Kidney (tissue), 14 donors: ENCODE data around the gene SLC44A3. TPM values are rescaled to one million over a fixed set of nuclear protein-coding genes. Genes with fewer than 3 reads are reported as not detected.
A peak's percentile ranks its signal among the peaks of the same experiment; 100 is the strongest.

ENCODE experiments used
- DNase-seq, 5 donors: peaks; one replicate each; pipeline ENCODE4 v3.0.0-alpha.2; 2013 to 2020
- FAIRE-seq: peaks from 2 replicates; lab custom pipeline; 2012; peaks lifted over from hg19 to GRCh38; lab: Jason Lieb, UNC
- H3K27ac ChIP-seq, 2 donors: one replicate each; pipeline ENCODE4 v1.7.0; 2013; ENCODE audit warnings: low read depth in 2 of 2, low read length in 2 of 2, inconsistent platforms in 1 of 2
- H3K27me3 ChIP-seq: one replicate; pipeline ENCODE4 v1.7.1; 2013; ENCODE audit warnings: low read length, inconsistent platforms; ENCODE audit not compliant: control insufficient read depth, insufficient read depth
- H3K36me3 ChIP-seq, 3 donors: one replicate each; pipeline versions ENCODE4 v1.7.0 to v1.7.1; 2013; ENCODE audit warnings: low read length in 3 of 3, control low read depth in 1 of 3, inconsistent platforms in 1 of 3; ENCODE audit not compliant: insufficient read depth in 3 of 3, control insufficient read depth in 2 of 3
- H3K4me1 ChIP-seq, 3 donors: one replicate each; pipeline versions ENCODE4 v1.7.0 to v1.7.1; 2013; ENCODE audit warnings: low read length in 3 of 3, inconsistent platforms in 1 of 3, low read depth in 1 of 3; ENCODE audit not compliant: control insufficient read depth in 2 of 3, insufficient read depth in 2 of 3
- H3K4me3 ChIP-seq, 3 donors: one replicate each; pipeline versions ENCODE4 v1.7.0 to v1.8.1; 2013; ENCODE audit warnings: low read length in 3 of 3, control low read depth in 1 of 3, inconsistent platforms in 1 of 3
- H3K9ac ChIP-seq, 3 donors: one replicate each; pipeline versions ENCODE4 v1.7.0 to v1.7.1; 2013; ENCODE audit warnings: low read length in 3 of 3, control low read depth in 1 of 3, inconsistent platforms in 1 of 3
- H3K9me3 ChIP-seq, 3 donors: one replicate each; pipeline versions ENCODE4 v1.7.0 to v1.7.1; 2013; ENCODE audit warnings: low read length in 3 of 3, control low read depth in 1 of 3, inconsistent platforms in 1 of 3; ENCODE audit not compliant: control insufficient read depth in 2 of 3, insufficient read depth in 1 of 3
- intact Hi-C: fragments of 100-400 bp; cut with DNase I; formaldehyde crosslinking; loops from one replicate; pipeline ENCODE4 v1.11.1; 2022
- polyA plus RNA-seq: library from polyadenylated mRNA; stranded (reverse); fragments of 350-450 nt; fragmentation: Illumina TruSeq; extraction: RNeasy Lipid Tissue Mini Kit (QIAGEN cat#74804); gene quantifications from one replicate; pipeline ENCODE4 v1.2.3, GENCODE V29; 2014; ENCODE audit warnings: low read depth, low replicate concordance; ENCODE audit not compliant: insufficient read depth
- total RNA-seq: library from RNA; stranded (reverse); fragmentation: NEBNext Ultra II Directional; extraction: Animal tissue kit (Norgen Biotek cat#: 25700); gene quantifications from one replicate; pipeline ENCODE4 v1.2.1, GENCODE V29; 2021
- TF ChIP-seq, protein P1 (sequence below): IDR thresholded peaks from 3 replicates; pipeline ENCODE4 v1.5.1; 2012; ENCODE audit warnings: mild to moderate bottlenecking, moderate library complexity, borderline replicate concordance; ENCODE audit not compliant: insufficient read depth; ENCODE audit errors: extremely low read depth
- donor health status: control.
- donor health status: control.
- donor health status: control.
- donor health status: control.
- donor health status: control.
- donor health status: DM: yes; HTN: yes; CAD: no.
- donor health status: Normal renal cell carcinoma (clear cell type).

SLC44A3 gene
- total and polyA plus RNA-seq, 2 donors from 2014 or later = 35.2 to 49.6 TPM

- H3K27ac ChIP-seq = peak overlapping the region in 1 of 2 donors; percentile 1
- no peaks in the 10 kb centered on the region for H3K36me3 ChIP-seq
- FAIRE-seq = no peak
- TF ChIP-seq, protein P1, sequence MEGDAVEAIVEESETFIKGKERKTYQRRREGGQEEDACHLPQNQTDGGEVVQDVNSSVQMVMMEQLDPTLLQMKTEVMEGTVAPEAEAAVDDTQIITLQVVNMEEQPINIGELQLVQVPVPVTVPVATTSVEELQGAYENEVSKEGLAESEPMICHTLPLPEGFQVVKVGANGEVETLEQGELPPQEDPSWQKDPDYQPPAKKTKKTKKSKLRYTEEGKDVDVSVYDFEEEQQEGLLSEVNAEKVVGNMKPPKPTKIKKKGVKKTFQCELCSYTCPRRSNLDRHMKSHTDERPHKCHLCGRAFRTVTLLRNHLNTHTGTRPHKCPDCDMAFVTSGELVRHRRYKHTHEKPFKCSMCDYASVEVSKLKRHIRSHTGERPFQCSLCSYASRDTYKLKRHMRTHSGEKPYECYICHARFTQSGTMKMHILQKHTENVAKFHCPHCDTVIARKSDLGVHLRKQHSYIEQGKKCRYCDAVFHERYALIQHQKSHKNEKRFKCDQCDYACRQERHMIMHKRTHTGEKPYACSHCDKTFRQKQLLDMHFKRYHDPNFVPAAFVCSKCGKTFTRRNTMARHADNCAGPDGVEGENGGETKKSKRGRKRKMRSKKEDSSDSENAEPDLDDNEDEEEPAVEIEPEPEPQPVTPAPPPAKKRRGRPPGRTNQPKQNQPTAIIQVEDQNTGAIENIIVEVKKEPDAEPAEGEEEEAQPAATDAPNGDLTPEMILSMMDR = no peak
- H3K4me3 ChIP-seq = no peak overlapping the region
- peak in 3 of 5 donors; percentile 39 to 84 (median 62) for DNase-seq
- no peak overlapping the region for H3K9ac ChIP-seq
- no peaks in the 10 kb centered on the region for H3K9me3 ChIP-seq
- intact Hi-C loops = loop anchor here (10.0 kb wide), 1 partner anchor 279 kb away; no protein-coding TSS in a partner anchor
- no peaks in the 10 kb centered on the region for H3K27me3 ChIP-seq
- H3K4me1 ChIP-seq = peaks cover 2 to 16% (median 11%) of the 10 kb centered on the region in 3 donors
These were observed 16.4 kb upstream of the SLC44A3 start for GRCh38 chr1:94803517-94804441.

DNA sequence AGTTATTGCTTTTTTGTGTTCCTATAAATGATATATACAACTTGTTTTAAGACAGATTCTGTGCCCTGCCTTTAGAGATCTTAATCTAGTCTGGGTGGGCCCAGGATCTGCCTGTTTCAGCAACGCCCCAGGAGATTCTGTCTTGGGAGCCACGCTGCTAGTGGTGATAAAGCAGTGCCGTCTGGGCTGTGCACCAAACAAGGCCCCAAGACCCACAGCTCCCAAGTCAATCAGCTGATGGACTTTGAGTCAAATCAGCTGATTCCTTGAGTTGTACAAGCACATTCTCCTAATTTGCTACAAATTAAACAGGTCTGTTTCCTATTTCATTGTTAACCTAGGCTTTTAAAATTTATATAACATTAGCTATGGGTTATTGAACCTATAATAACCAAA lies 15.7 kb upstream of the SLC44A3 start:
- TF ChIP-seq, protein P1 = no peak
- Histone ChIP-seq H3K27ac (no peak overlapping the region), H3K4me1 (peaks cover 2 to 18% (median 11%) of the 10 kb centered on the region in 3 donors), H3K4me3 (no peak overlapping the region), H3K36me3 (no peaks in the 10 kb centered on the region), H3K9ac (no peak overlapping the region), H3K9me3 (no peaks in the 10 kb centered on the region), H3K27me3 (no peaks in the 10 kb centered on the region)
- DNase-seq = no peak
- intact Hi-C loops = loop anchor here (10.0 kb wide), 1 partner anchor 280 kb away; no protein-coding TSS in a partner anchor
- no peak for FAIRE-seq

- Histone ChIP-seq H3K4me3 (no peak overlapping the region), H3K4me1 (peaks cover 2 to 15% (median 11%) of the 10 kb centered on the region in 3 donors), H3K27ac (no peak overlapping the region), H3K9ac (no peak overlapping the region), H3K9me3 (no peaks in the 10 kb centered on the region), H3K27me3 (no peaks in the 10 kb centered on the region), H3K36me3 (no peaks in the 10 kb centered on the region)
- TF ChIP-seq, protein P1 = peak; percentile 94
- intact Hi-C loops = loop anchor here (10.0 kb wide), 1 partner anchor 281 kb away; no protein-coding TSS in a partner anchor
- DNase-seq (peak in 4 of 5 donors; percentile 51 to 73 (median 58)), FAIRE-seq (peak; percentile 13)
These were observed 14.2 kb upstream of the SLC44A3 start for GRCh38 chr1:94805912-94806311.
